Activated CD8-positive, alpha-beta memory T cell treated with anti-CD3 and anti-CD28 coated beads for 36 hours (primary cell): ENCODE measurements around the gene OCA2. TPM values are rescaled to one million over a fixed set of nuclear protein-coding genes. Genes with fewer than 3 reads are reported as not detected.
"Not testable (repeated sequence)": the region's sequence is repeated elsewhere in the genome, so short reads cannot be mapped to it uniquely, and the experiment has no call there.

Experiments used
- CTCF ChIA-PET: fragments of 350-600 bp; sonication (Branson Sonifier 250); formaldehyde crosslinking; loops from one replicate; lab custom pipeline; 2021; ENCODE audit warnings: antibody characterized with exemption; lab: Charles Lee
- POLR2A ChIA-PET: fragments of 350-600 bp; sonication (Branson Sonifier 250); formaldehyde crosslinking; loops from one replicate; lab custom pipeline; 2021; ENCODE audit warnings: antibody characterized with exemption; lab: Charles Lee
- total RNA-seq, 2 experiments: library from RNA; stranded (reverse); gene quantifications; one replicate each; pipeline ENCODE4 v1.2.3, GENCODE V29; 2021

OCA2 gene
- total RNA-seq, 2 experiments from 2014 or later: not detected

- ChIA-PET CTCF (no interaction called here), POLR2A (no interaction called here)
These were observed 367.3 kb downstream of the OCA2 start for GRCh38 chr15:27731776-27732175.

DNA sequence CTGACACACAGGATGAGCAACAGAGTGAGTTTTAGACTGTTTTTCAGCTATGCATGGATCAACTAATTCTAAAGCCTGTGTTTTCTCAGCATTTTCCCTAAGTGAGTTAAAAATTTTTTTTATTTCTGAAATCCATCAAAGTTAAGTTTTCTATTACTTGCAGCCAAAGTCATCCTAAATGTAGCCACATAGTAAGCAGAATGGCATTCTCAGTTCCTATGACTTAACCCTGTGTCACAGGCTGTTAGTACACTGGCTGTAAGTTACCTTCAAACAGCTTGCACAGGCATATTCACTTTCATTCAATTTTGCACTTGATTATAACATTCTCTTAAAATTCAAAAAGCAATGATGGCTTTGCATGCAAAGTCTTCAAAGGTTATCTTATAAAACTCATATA lies 368.2 kb downstream of the OCA2 start:
- CTCF ChIA-PET: no interaction called here
- POLR2A ChIA-PET: no interaction called here

DNA sequence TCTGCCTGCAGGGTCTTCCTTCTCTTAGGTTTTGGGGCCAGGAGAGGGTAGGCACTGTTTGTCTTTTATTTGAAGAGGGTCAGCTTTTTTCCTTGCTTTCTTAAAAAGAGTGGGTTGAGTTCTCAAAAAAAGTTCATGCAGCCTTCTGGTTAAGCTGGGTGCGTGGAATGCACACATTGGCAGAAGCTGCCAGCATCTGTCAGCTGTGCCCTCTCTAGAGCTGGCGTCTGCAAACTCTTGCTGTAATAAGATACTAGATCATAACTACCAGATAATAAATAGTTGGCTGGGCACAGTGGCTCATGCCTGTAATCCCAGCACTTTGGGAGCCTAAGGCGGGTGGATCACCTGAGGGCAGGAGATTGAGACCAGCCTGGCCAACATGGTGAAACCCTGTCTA lies 373.4 kb downstream of the OCA2 start:
- ChIA-PET CTCF (no interaction called here), POLR2A (no interaction called here)

DNA sequence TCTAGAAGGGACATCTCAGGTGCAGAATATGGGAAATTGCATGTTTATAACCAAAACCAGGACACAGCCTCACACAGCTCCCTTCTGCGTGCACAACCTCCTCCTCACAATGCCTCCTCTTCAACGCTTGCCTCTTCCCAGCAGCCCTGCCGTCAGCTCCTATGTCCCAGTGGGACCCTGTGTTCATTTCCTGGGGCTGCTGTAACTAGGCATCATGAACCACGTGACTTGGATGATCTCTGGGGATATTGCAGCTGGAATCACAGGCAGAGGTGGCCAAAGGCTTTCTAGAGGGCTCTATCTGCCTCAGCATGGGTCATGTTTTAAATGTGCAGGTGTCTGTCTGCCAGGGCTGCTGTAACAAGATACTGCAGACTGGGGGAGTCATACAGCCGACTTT lies 375.3 kb downstream of the OCA2 start:
- ChIA-PET CTCF (no interaction called here), POLR2A (no interaction called here)

- ChIA-PET POLR2A (no interaction called here), CTCF (no interaction called here)
These were observed 377.0 kb downstream of the OCA2 start for GRCh38 chr15:27722102-27722501.

DNA sequence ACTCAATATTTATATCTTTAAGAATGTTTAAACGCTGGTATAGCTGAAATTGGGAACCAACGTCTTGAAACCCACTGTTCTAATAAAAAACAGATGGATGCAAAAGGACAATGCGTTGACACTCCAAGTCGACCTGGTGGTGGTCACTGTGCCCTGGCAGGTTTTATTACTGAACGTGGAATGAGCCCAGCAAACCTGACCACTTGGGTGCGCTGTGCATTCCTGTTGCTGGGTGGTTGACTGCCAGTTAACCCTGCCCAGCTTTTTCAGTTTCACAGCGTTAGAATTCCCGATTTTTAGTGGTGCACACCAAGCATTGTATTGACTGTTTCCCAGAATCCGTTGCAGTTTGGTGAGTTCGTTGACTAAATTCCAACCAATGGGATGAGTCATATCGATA lies 384.4 kb downstream of the OCA2 start:
- ChIA-PET CTCF (no interaction called here), POLR2A (no interaction called here)

DNA sequence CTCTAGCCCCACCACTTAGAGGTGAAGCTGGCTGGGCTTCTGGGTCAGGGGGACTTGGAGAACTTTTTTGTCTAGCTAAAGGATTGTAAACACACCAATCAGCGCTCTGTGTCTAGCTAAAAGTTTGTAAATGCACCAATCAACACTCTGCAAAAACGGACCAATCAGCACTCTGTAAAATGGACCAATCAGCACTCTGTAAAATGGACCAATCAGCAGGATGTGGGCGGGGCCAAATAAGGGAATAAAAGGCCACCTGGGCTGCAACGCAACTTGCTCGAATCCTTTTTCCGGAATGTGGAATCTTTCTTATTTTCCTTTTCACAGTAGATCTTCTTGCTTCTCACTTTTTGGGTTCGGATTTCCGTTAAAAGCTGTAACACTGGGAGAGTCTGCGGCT lies 385.3 kb downstream of the OCA2 start:
- POLR2A ChIA-PET, CTCF ChIA-PET: not testable (repeated sequence)

DNA sequence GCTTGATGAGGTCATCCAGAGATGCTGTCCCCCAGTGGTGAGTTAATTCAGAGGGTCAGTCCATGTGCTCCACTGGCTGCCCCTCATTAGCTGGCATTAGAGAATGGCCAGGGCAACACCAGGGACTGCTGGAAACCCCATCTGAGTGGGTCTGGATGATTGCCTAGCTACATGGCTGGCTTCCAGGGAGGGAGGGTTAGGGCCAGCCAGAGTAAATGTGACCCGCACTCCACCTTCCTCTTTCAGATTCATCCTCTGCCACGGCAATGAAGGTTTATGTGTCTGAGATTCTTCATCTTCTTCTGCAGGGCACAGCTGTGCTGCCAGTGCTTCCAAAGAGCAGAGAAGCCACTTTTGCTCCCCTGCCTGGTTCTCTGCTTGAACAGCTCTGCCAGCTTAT lies 391.9 kb downstream of the OCA2 start:
- ChIA-PET CTCF (no interaction called here), POLR2A (no interaction called here)

- POLR2A ChIA-PET: no interaction called here
- CTCF ChIA-PET: no interaction called here
These were observed 392.8 kb downstream of the OCA2 start for GRCh38 chr15:27706300-27706699.

DNA sequence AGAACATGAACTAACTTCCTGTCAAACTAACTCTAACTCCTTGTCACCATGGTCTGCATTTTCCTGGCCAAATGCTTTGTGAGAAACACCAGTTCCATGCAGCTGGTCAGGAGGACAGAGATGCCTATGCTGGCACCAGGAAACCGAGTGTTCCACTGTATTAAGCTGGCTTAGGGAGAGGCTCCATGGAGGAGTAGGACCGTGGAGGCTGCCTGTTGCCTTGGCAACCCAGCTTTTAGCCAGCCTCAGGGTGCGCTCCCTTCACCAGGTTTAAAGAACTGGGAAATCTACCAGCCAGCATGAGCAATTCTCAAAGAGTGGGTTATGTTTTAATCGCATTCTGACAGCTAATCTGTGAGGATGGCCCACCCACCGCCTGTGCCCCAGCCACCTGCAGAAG lies 394.1 kb downstream of the OCA2 start:
- ChIA-PET POLR2A (no interaction called here), CTCF (no interaction called here)

Other genes starting within 250 kb of the OCA2 start
- gene HERC2, start 222.9 kb upstream of the OCA2 start, total RNA-seq: 10 to 100 TPM; 31.3 to 32.8 TPM